GM10266 (cell line): Measurements from ENCODE around the gene INTS3.

ENCODE experiments used
- DNase-seq: peaks from one replicate; pipeline ENCODE4 v3.0.0; 2012; ENCODE audit errors: extremely low spot score
- TF ChIP-seq, protein P1 (sequence below): IDR thresholded peaks from 2 replicates; pipeline ENCODE4 v1.5.1; 2012; ENCODE audit warnings: mild to moderate bottlenecking, low read depth; ENCODE audit not compliant: control insufficient read depth, insufficient read depth; ENCODE audit errors: missing control alignments

INTS3 gene

DNA sequence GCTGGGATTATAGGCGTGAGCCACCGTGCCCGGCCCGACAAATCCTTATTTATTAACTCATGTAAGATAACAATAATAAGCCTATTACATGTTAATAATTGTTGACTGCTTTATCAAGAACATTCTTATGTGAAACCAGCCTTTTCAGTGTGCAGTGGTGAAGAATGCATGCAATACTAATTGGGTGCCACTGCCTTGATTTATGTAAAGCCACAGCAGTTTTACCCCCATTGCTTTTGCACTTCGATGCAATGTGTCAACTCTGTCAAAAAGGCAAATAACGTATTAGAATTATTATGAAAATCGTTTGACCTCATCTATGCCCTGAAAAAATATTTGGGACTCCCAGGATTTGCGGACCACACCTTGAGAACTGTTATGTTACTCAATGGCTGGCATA is 31.1 kb upstream of the INTS3 start:
- TF ChIP-seq, protein P1, sequence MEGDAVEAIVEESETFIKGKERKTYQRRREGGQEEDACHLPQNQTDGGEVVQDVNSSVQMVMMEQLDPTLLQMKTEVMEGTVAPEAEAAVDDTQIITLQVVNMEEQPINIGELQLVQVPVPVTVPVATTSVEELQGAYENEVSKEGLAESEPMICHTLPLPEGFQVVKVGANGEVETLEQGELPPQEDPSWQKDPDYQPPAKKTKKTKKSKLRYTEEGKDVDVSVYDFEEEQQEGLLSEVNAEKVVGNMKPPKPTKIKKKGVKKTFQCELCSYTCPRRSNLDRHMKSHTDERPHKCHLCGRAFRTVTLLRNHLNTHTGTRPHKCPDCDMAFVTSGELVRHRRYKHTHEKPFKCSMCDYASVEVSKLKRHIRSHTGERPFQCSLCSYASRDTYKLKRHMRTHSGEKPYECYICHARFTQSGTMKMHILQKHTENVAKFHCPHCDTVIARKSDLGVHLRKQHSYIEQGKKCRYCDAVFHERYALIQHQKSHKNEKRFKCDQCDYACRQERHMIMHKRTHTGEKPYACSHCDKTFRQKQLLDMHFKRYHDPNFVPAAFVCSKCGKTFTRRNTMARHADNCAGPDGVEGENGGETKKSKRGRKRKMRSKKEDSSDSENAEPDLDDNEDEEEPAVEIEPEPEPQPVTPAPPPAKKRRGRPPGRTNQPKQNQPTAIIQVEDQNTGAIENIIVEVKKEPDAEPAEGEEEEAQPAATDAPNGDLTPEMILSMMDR: no peak
- no peak for DNase-seq

DNA sequence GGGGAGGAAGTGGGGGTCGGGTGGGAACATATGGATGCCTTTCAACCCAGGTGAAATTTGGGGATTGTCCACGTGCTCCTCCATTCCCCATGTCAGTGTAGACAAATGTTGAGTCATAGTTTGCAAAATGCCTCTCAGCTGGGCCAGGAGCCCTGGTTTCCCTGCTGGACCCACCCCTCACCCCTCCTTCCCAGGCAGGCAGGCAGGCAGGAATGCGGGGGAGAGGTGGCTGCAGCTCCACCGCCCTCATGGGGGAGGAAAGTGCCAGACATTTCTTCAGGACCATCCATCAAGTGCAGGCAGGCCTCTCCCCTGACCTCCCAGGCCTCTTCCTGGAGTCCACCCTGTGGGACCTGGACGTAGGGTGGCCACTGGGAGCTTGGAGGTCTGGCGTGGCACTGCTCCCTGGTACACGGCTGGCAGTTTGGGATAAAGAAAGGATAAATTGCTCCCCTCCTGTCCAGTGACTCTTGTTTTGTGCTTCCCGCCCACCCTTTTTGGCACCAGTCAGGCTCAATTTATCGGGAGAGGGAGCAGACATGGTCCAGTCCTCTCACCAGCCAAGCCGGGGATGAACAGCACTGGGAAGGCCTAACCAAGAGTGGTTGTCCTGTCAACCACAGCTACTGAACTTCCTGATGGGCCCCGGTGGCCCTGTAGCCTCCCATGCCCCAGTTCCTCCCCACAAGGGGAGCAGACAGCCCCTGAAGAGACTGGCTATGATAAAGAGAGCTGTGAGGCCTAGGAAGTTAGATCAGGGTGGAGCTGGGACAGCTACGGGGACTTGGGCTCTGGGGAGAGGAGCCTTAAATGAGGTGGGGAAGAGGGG is 30.4 kb upstream of the INTS3 start:
- DNase-seq: no peak
- TF ChIP-seq, protein P1: no peak

DNA sequence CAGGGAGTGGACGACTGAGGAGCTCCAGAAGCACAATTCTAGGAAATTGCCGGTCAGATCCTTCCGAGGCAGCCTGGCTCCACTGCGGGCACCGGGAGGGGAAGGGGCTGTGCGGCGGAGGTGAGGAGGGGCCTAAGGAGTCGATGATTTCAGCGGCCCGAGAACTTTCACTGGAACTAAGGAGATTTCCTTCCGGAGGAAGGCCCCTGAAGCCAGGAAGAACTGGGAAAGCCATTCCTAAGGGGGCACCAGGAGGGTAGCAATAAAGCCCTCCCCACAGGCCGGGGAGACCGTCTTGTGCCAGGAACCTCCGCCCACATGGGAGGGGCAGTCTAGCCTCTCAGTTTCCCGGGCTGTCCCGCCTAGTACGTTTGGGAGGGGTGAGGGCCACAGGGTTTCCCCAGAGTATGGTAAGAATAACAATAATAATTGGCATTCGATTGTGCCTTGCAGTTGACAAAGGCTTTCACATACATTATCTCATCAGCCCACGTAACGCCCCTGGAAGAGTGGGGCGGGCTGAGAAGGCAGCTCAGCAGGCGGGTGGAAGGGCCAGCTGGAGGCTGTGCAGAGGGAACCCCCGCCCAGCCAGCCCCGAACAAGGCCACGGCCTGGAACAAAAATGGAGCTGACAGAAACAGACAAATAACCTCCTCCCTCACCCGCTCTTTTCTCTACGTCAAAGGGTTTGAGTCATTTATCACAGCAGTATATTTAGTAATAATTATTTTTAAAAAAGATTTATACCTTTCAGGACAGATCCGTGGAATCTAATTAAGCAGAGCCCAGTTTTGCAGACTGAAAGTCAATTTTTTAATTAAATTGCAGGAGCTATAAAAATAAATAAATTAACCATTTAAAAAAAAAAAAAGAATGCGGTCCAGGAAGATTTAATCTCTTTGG is 29.6 kb upstream of the INTS3 start:
- TF ChIP-seq, protein P1: no peak
- DNase-seq: peak; percentile 57

DNA sequence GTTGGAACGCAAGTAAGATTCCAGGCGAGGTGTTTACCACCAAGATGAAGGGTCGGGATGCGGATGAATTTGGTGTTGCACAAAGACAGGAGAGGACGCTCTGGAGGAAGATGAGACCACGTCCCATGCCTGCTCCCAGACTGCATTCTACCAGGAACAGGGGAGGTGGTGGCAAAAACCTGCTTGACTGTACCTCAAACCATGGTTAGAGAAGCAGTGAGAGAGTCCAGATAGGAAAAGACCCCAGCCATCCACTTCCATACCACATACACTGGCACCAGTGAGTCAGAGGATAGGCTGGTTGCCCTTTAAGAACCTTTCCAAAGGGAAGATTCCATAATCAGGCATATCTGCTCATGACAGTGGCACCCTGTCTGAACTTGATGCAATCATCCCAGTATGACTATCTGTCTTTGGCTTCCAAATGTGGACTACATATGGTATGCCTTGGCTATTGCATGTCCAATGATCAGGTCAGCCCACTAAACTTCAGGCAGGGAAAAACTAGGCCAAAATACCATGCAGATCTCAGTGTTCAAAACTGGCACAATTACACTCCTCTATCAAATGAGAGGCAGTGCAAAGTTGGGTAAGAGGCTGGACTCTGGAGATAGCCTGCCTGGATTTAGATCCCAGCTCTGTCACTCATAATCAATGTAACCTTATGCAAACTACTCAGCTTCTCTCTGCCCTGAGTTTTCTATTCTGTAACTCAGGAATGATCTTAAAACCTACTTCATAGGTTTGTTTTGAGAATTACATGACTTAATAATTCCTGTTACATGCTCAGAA is 28.7 kb upstream of the INTS3 start:
- TF ChIP-seq, protein P1: no peak
- DNase-seq: no peak

DNA sequence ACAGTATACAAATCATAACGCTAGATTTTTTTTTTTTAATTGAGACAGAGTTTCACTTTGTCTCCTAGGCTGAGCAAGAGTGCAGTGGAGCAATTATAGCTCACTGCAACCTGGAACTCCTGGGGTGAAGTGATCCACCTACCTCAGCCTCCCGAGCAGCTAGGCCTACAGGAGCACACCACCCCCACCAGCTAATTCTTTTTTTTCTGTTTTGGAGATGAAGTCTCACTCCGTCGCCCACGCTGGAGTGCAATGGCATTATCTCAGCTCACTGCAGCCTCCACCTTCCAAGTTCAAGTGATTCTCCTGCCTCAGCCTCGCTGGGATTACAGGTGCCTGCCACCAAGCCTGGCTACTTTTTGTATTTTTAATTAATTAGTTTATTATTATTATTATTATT is 28.1 kb upstream of the INTS3 start:
- DNase-seq: no peak
- TF ChIP-seq, protein P1: no peak

DNA sequence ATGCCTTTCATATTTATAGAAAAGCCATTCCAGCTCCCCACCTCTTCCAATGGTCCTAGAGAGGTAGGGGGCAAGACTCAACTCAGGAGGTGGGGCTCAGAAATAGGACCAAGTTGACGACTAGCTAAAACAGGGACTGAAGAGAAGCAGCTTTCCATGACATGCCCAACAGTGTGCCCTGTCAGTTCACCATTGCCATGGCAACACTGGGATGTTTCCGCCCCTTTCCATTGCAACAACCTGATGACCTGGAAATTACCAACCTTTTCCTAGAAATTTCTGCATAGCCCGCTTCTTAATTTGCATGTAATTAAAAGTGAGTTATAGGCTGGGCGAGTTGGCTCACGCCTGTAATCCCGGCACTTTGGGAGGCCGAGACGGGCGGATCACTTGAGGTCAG is 22.4 kb upstream of the INTS3 start:
- TF ChIP-seq, protein P1: no peak
- DNase-seq: no peak
